H1 (cell line): Measurements from ENCODE around the gene DRD2. TPM values are rescaled to one million over a fixed set of nuclear protein-coding genes. Genes with fewer than 3 reads are reported as not detected.

Experiments
- ASH2L ChIP-seq: fragments of 200-600, 300-600 bp; sonication (generic); IDR thresholded peaks from one replicate; pipeline ENCODE4 v1.7.1; 2017; ENCODE audit warnings: low read length
- ATF3 ChIP-seq: IDR thresholded peaks from 2 replicates; pipeline ENCODE4 v1.6.1; 2011; ENCODE audit warnings: low read depth, mild to moderate bottlenecking, low read length; ENCODE audit not compliant: insufficient read depth
- KDM4A ChIP-seq: IDR thresholded peaks from one replicate; pipeline ENCODE4 v1.7.1; 2012; ENCODE audit warnings: low read depth, mild to moderate bottlenecking, moderate library complexity, low read length, inconsistent platforms; ENCODE audit not compliant: severe bottlenecking
- POLR2AphosphoS5 ChIP-seq: IDR thresholded peaks from 2 replicates; pipeline ENCODE4 v1.6.1; 2011; ENCODE audit warnings: low read depth, low read length
- SIN3A ChIP-seq, 2 experiments: IDR thresholded peaks in 1 of 2; conservative IDR thresholded peaks in 1 of 2; 2 replicates each; pipeline ENCODE4 v1.6.1; 2011 to 2012; ENCODE audit warnings: low read length in 2 of 2, improper control_type of control experiment in 1 of 2, low read depth in 1 of 2, mild to moderate bottlenecking in 1 of 2
- SP4 ChIP-seq: IDR thresholded peaks from 2 replicates; pipeline ENCODE4 v1.6.1; 2012; ENCODE audit warnings: low read length, inconsistent platforms
- polyA plus RNA-seq, 7 experiments: library from polyadenylated mRNA; depleted of rRNA in 3 of 7; stranded (reverse) in 5 of 7; unstranded in 2 of 7; fragments of >200 nt in 5 of 7; fragments of 200-250 nt in 2 of 7; gene quantifications; 1 replicate in 5 of 7; 2 replicates in 1 of 7; 4 replicates in 1 of 7; pipeline versions ENCODE4 v1.2.1 to v1.2.3, GENCODE V29; 2011 to 2013; ENCODE audit warnings: missing spikeins in 2 of 7, mixed read lengths in 2 of 7
- total RNA-seq: library from RNA; stranded (reverse); fragmentation: NEBNext Ultra II Directional; extraction: Animal tissue kit (Norgen Biotek cat#: 25700); gene quantifications from 2 replicates; pipeline ENCODE4 v1.2.1, GENCODE V29; 2021

The DRD2 gene
- total and polyA plus RNA-seq, 2 of the 8 experiments (the other 6 are each of a cell fraction or from before 2014, with no cell fraction given), result 0.26 to 0.41 TPM

- TF ChIP-seq ATF3 (no peak), KDM4A (no peak), SP4 (no peak), POLR2AphosphoS5 (no peak), ASH2L (no peak), SIN3A (conservative IDR thresholded peaks at IDR 0.05 in 1 of 2, IDR thresholded peaks at IDR 0.05 in 1 of 2; ENCODE audit: low read depth in 1 of 2, low read length in 2 of 2) (no peak)
- TF ChIP-seq, all 59 proteins: peak for 0
Measured at GRCh38 chr11:113392236-113392921, 82.8 kb downstream of the DRD2 start (continued).
